Liver (tissue), 2 donors: Measurements from ENCODE around the gene ZSCAN10.

Source experiments
- GABPA ChIP-seq, 2 donors: IDR thresholded peaks in 1 of 2; conservative IDR thresholded peaks in 1 of 2; 2 replicates each; pipeline ENCODE4 v1.6.1; 2016; ENCODE audit warnings: antibody characterized with exemption in 2 of 2, mild to moderate bottlenecking in 1 of 2, moderate library complexity in 1 of 2
- JUND ChIP-seq, 2 donors: IDR thresholded peaks; 2 replicates each; pipeline ENCODE4 v1.6.1; 2016; ENCODE audit warnings: antibody characterized with exemption in 2 of 2
- donor health status: healthy.

- no peak for TF ChIP-seq GABPA (IDR thresholded peaks at IDR 0.05 in 1 of 2, conservative IDR thresholded peaks at IDR 0.05 in 1 of 2)
- TF ChIP-seq JUND (IDR thresholded peaks at IDR 0.05): no peak
These were observed 45.4 kb upstream of the ZSCAN10 start for GRCh38 chr16:3144321-3144983.
